Fibroblast of lung (primary cell): ENCODE results near the gene RPRD1A.

Source experiments
- EZH2 ChIP-seq: IDR thresholded peaks from 2 replicates; pipeline ENCODE4 v1.5.1; 2012; ENCODE audit warnings: low read length, control low read depth, mild to moderate bottlenecking; ENCODE audit errors: missing control alignments
- TF ChIP-seq, protein P1 (sequence below), 2 donors: IDR thresholded peaks in 1 of 2; conservative IDR thresholded peaks in 1 of 2; 1 replicate in 1 of 2; 2 replicates in 1 of 2; pipeline ENCODE4 v1.5.1; 2011 to 2012; ENCODE audit warnings: low read length in 2 of 2, control low read depth in 1 of 2, inconsistent platforms in 1 of 2, low read depth in 1 of 2, mild to moderate bottlenecking in 1 of 2

GRCh38 chr18:36112302-36112701 lies 44.9 kb upstream of the RPRD1A start:
- TF ChIP-seq, protein P1, sequence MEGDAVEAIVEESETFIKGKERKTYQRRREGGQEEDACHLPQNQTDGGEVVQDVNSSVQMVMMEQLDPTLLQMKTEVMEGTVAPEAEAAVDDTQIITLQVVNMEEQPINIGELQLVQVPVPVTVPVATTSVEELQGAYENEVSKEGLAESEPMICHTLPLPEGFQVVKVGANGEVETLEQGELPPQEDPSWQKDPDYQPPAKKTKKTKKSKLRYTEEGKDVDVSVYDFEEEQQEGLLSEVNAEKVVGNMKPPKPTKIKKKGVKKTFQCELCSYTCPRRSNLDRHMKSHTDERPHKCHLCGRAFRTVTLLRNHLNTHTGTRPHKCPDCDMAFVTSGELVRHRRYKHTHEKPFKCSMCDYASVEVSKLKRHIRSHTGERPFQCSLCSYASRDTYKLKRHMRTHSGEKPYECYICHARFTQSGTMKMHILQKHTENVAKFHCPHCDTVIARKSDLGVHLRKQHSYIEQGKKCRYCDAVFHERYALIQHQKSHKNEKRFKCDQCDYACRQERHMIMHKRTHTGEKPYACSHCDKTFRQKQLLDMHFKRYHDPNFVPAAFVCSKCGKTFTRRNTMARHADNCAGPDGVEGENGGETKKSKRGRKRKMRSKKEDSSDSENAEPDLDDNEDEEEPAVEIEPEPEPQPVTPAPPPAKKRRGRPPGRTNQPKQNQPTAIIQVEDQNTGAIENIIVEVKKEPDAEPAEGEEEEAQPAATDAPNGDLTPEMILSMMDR (conservative IDR thresholded peaks at IDR 0.05 in 1 of 2, IDR thresholded peaks at IDR 0.05 in 1 of 2; ENCODE audit: low read depth in 1 of 2, low read length in 2 of 2): no peak
- no peak for TF ChIP-seq EZH2
